Measurements from ENCODE around the gene TRIM44.

Gene TRIM44

DNA sequence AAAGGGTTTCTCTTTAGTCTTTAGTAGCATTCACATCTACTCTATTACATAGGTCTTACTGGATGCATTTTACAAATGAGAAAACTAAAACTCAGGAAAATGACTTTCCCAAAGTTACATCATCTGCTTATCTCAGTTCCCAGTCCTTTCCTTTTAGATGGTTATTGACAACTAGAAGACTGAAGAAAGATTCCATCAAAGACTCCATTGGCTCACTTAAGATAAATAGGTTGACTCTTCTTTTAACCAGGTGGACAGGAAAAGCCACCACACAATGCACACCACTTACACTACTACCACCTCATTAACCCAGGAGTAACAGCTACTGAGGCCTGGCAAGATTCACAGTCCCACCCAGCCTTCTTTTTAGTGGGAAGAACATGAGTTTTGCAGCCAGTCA lies 123.6 kb downstream of the TRIM44 start:
- no peak for TF ChIP-seq ZFX (IDR thresholded peaks at IDR 0.05)
- TF ChIP-seq, protein P1, sequence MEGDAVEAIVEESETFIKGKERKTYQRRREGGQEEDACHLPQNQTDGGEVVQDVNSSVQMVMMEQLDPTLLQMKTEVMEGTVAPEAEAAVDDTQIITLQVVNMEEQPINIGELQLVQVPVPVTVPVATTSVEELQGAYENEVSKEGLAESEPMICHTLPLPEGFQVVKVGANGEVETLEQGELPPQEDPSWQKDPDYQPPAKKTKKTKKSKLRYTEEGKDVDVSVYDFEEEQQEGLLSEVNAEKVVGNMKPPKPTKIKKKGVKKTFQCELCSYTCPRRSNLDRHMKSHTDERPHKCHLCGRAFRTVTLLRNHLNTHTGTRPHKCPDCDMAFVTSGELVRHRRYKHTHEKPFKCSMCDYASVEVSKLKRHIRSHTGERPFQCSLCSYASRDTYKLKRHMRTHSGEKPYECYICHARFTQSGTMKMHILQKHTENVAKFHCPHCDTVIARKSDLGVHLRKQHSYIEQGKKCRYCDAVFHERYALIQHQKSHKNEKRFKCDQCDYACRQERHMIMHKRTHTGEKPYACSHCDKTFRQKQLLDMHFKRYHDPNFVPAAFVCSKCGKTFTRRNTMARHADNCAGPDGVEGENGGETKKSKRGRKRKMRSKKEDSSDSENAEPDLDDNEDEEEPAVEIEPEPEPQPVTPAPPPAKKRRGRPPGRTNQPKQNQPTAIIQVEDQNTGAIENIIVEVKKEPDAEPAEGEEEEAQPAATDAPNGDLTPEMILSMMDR (conservative IDR thresholded peaks at IDR 0.05): no peak
- no peak overlapping the region for H3K27ac ChIP-seq

DNA sequence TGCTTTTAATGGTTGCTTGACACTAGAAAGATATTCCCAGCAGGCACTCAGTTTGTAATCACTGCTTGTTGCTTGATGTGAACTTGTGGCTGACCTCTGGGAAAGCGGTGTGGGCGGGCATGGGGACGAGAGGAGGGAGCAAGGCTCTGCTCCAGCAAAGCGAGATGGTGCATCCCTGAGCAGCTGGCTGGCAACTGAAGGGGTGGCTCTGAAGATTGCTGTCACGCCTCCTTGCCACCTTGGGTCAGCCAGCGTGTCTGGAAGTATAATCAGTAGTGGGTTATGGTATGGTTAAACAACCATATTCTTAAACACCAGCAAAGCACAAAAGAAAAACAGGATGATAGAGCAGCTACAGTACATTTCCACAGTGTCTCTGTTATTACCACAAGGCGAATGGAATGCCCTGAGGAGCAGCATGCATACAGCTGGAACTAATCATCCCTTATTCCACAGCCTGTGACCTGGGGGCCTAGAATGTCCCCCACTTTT lies 124.5 kb downstream of the TRIM44 start:
- TF ChIP-seq, protein P1 (conservative IDR thresholded peaks at IDR 0.05): no peak
- TF ChIP-seq ZFX (IDR thresholded peaks at IDR 0.05): no peak
- H3K27ac ChIP-seq: no peak overlapping the region

DNA sequence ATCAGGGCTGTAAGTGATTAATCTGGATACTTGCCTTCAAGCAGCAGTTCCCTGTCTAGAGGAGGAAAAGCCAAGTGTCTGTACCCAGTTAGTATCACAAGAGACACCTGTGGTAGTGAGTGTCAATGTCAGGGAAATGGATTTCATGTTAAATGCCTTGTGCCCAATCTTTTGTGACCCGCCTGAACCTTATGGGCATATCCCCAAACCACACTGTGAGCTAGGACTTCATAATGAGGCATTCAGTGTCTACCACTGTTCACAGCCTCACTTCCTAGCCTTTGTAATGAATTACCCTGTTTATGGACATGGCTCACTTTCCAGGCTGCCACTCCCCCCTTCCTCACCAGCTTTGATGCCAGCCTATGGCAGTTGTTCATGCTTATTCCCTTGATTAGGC lies 125.1 kb downstream of the TRIM44 start:
- H3K27ac ChIP-seq: no peak overlapping the region
- TF ChIP-seq ZFX (IDR thresholded peaks at IDR 0.05): no peak
- TF ChIP-seq, protein P1 (conservative IDR thresholded peaks at IDR 0.05): no peak

- TF ChIP-seq, protein P1 (conservative IDR thresholded peaks at IDR 0.05): no peak
- TF ChIP-seq ZFX (IDR thresholded peaks at IDR 0.05): no peak
- H3K27ac ChIP-seq: no peak overlapping the region
Observed at GRCh38 chr11:35791088-35791958, 128.7 kb downstream of the TRIM44 start.

DNA sequence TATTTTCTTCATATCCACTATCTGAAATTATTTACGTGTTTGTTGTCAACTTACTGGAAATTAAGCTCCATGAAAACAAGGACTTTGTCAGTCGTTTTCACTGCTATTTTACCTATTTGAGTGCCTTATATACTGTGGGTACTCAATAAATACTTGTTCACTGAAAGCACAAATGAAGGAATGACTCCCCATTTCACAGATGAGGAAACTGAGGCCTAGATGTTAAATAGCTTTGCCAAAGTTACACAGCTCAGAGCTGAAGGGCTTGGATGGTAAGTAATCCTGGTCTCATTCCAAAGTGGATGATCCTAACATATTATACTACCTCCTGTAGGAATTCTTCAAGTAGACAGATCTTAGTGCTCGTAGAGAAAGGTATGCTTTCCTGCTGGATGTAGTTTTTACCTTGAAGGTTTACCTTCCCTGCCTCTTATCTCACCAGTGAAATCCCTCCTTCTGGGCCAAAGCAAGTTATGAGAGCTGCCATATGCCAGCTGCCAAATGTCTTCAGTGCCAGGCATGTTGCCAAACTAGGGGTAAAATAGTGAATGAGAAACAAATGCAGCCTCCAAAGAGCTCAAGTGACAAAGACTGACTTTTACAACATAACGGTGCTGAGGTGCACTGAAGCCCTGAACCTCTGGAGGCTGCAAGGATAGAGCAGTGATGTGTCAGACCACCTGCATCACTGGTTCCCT lies 129.7 kb downstream of the TRIM44 start:
- TF ChIP-seq, protein P1 (conservative IDR thresholded peaks at IDR 0.05): no peak
- no peak for TF ChIP-seq ZFX (IDR thresholded peaks at IDR 0.05)
- no peak overlapping the region for H3K27ac ChIP-seq

GRCh38 chr11:35792846-35793192 lies 130.2 kb downstream of the TRIM44 start:
- H3K27ac ChIP-seq: no peak overlapping the region
- no peak for TF ChIP-seq ZFX (IDR thresholded peaks at IDR 0.05)
- TF ChIP-seq, protein P1 (conservative IDR thresholded peaks at IDR 0.05): no peak

GRCh38 chr11:35794333-35794732 lies 131.8 kb downstream of the TRIM44 start:
- no peak overlapping the region for H3K27ac ChIP-seq
- TF ChIP-seq, protein P1 (conservative IDR thresholded peaks at IDR 0.05): no peak
- TF ChIP-seq ZFX (IDR thresholded peaks at IDR 0.05): no peak

All from C4-2B (cell line).